Liver (tissue), 3 donors: ENCODE data around the gene RNPC3.

Experiments
- GABPA ChIP-seq, 2 donors: IDR thresholded peaks in 1 of 2; conservative IDR thresholded peaks in 1 of 2; 2 replicates each; pipeline ENCODE4 v1.6.1; 2016; ENCODE audit warnings: antibody characterized with exemption in 2 of 2, mild to moderate bottlenecking in 1 of 2, moderate library complexity in 1 of 2
- HNF4A ChIP-seq, 2 donors: conservative IDR thresholded peaks; 2 replicates each; pipeline ENCODE4 v1.6.1; 2016; ENCODE audit warnings: antibody characterized with exemption in 2 of 2, mild to moderate bottlenecking in 2 of 2
- JUND ChIP-seq, 2 donors: IDR thresholded peaks; 2 replicates each; pipeline ENCODE4 v1.6.1; 2016; ENCODE audit warnings: antibody characterized with exemption in 2 of 2
- MAX ChIP-seq: IDR thresholded peaks from 2 replicates; pipeline ENCODE4 v1.6.1; 2016; ENCODE audit warnings: antibody characterized with exemption
- RAD21 ChIP-seq, 2 donors: IDR thresholded peaks; 2 replicates each; pipeline ENCODE4 v1.6.1; 2016; ENCODE audit warnings: antibody characterized with exemption in 2 of 2, mild to moderate bottlenecking in 2 of 2
- RXRA ChIP-seq, 2 donors: IDR thresholded peaks; 2 replicates each; pipeline ENCODE4 v1.6.1; 2017 to 2018; ENCODE audit warnings: antibody characterized with exemption in 2 of 2, mild to moderate bottlenecking in 1 of 2
- TAF1 ChIP-seq: conservative IDR thresholded peaks from 2 replicates; pipeline ENCODE4 v1.6.1; 2016; ENCODE audit warnings: antibody characterized with exemption, mild to moderate bottlenecking
- YY1 ChIP-seq: IDR thresholded peaks from 2 replicates; pipeline ENCODE4 v1.6.1; 2016; ENCODE audit warnings: antibody characterized with exemption, mild to moderate bottlenecking
- TF ChIP-seq, protein P1 (sequence below): fragments of 150-350 bp; IDR thresholded peaks from 2 replicates; pipeline ENCODE4 v1.5.1; 2017; ENCODE audit warnings: improper control_type of control experiment, low read depth, low read length; ENCODE audit not compliant: missing input control
- TF ChIP-seq, protein P2 (sequence below): IDR thresholded peaks from 2 replicates; pipeline ENCODE4 v1.6.1; 2016; ENCODE audit warnings: antibody characterized with exemption, mild to moderate bottlenecking
- TF ChIP-seq, protein P3 (sequence below): IDR thresholded peaks from 2 replicates; pipeline ENCODE4 v1.6.1; 2016; ENCODE audit warnings: antibody characterized with exemption
- donor health status: healthy.
- donor health status: healthy.

DNA sequence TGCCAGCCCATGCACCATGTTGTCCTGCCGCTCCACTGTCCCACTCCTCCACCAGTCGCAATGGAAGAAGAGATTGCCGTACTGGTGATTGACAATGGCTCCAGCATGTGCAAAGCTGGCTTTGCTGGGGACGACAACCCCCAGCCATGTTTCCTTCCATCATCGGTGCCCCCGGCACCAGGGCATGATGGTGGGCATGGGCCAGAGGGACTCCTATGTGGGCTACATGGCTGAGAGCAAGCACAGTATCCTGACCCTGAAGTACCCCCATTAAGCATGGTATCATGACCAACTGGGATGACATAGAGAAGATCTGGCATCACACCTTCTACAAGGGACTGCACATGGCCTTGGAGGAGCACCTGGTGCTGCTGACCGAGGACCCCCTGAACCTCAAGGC, 44.0 kb downstream of the RNPC3 start:
- TF ChIP-seq, protein P1, sequence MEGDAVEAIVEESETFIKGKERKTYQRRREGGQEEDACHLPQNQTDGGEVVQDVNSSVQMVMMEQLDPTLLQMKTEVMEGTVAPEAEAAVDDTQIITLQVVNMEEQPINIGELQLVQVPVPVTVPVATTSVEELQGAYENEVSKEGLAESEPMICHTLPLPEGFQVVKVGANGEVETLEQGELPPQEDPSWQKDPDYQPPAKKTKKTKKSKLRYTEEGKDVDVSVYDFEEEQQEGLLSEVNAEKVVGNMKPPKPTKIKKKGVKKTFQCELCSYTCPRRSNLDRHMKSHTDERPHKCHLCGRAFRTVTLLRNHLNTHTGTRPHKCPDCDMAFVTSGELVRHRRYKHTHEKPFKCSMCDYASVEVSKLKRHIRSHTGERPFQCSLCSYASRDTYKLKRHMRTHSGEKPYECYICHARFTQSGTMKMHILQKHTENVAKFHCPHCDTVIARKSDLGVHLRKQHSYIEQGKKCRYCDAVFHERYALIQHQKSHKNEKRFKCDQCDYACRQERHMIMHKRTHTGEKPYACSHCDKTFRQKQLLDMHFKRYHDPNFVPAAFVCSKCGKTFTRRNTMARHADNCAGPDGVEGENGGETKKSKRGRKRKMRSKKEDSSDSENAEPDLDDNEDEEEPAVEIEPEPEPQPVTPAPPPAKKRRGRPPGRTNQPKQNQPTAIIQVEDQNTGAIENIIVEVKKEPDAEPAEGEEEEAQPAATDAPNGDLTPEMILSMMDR, result no peak
- TF ChIP-seq HNF4A (conservative IDR thresholded peaks at IDR 0.05) (no peak), RAD21 (IDR thresholded peaks at IDR 0.05) (no peak), MAX (no peak), GABPA (IDR thresholded peaks at IDR 0.05 in 1 of 2, conservative IDR thresholded peaks at IDR 0.05 in 1 of 2) (no peak), TAF1 (no peak), JUND (IDR thresholded peaks at IDR 0.05) (no peak), RXRA (IDR thresholded peaks at IDR 0.05) (no peak), YY1 (no peak)
- TF ChIP-seq, protein P2, sequence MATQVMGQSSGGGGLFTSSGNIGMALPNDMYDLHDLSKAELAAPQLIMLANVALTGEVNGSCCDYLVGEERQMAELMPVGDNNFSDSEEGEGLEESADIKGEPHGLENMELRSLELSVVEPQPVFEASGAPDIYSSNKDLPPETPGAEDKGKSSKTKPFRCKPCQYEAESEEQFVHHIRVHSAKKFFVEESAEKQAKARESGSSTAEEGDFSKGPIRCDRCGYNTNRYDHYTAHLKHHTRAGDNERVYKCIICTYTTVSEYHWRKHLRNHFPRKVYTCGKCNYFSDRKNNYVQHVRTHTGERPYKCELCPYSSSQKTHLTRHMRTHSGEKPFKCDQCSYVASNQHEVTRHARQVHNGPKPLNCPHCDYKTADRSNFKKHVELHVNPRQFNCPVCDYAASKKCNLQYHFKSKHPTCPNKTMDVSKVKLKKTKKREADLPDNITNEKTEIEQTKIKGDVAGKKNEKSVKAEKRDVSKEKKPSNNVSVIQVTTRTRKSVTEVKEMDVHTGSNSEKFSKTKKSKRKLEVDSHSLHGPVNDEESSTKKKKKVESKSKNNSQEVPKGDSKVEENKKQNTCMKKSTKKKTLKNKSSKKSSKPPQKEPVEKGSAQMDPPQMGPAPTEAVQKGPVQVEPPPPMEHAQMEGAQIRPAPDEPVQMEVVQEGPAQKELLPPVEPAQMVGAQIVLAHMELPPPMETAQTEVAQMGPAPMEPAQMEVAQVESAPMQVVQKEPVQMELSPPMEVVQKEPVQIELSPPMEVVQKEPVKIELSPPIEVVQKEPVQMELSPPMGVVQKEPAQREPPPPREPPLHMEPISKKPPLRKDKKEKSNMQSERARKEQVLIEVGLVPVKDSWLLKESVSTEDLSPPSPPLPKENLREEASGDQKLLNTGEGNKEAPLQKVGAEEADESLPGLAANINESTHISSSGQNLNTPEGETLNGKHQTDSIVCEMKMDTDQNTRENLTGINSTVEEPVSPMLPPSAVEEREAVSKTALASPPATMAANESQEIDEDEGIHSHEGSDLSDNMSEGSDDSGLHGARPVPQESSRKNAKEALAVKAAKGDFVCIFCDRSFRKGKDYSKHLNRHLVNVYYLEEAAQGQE, result no peak
- TF ChIP-seq, protein P3, sequence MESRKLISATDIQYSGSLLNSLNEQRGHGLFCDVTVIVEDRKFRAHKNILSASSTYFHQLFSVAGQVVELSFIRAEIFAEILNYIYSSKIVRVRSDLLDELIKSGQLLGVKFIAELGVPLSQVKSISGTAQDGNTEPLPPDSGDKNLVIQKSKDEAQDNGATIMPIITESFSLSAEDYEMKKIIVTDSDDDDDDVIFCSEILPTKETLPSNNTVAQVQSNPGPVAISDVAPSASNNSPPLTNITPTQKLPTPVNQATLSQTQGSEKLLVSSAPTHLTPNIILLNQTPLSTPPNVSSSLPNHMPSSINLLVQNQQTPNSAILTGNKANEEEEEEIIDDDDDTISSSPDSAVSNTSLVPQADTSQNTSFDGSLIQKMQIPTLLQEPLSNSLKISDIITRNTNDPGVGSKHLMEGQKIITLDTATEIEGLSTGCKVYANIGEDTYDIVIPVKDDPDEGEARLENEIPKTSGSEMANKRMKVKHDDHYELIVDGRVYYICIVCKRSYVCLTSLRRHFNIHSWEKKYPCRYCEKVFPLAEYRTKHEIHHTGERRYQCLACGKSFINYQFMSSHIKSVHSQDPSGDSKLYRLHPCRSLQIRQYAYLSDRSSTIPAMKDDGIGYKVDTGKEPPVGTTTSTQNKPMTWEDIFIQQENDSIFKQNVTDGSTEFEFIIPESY, result no peak
